A204.1 (cell line): ENCODE measurements around the gene JADE2.
"Not testable (repeated sequence)": the region's sequence is repeated elsewhere in the genome, so short reads cannot be mapped to it uniquely, and the experiment has no call there.

ENCODE experiments used
- FAIRE-seq: peaks from 2 replicates; lab custom pipeline; 2012; peaks lifted over from hg19 to GRCh38; lab: Jason Lieb, UNC

JADE2 gene

DNA sequence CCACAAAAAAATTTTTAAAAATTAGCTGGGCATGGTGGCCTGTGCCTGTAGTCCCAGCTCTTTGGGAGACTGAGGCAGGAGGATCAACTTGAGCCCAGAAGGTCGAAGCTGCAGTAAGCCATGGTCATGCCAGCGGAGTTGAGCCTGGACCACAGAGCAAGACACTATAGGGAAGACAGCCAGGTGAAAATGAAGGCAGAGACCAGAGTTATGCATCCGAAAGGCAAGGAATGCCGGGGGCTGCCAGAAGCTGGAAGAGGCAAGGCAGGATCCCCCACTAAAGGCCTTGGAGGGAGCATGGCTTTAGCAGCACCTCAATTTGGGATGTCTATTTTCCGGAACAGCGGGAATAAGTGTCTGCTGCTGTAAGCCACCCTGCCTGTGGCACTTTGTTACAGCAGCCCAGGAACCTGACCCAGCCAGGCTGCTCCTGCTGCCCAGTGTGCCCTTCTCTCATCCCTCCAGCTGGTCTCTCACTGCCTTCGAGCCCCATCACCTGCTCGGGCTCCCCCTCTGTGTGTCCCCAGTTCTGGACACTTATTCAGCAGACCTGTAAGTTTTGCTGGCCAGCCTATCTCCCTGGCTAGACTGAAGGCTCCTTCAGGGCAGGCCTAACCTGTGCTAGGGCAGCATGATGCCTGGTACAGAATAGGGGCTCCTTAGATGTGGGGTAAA lies 16.8 kb upstream of the JADE2 start:
- FAIRE-seq, result no peak

DNA sequence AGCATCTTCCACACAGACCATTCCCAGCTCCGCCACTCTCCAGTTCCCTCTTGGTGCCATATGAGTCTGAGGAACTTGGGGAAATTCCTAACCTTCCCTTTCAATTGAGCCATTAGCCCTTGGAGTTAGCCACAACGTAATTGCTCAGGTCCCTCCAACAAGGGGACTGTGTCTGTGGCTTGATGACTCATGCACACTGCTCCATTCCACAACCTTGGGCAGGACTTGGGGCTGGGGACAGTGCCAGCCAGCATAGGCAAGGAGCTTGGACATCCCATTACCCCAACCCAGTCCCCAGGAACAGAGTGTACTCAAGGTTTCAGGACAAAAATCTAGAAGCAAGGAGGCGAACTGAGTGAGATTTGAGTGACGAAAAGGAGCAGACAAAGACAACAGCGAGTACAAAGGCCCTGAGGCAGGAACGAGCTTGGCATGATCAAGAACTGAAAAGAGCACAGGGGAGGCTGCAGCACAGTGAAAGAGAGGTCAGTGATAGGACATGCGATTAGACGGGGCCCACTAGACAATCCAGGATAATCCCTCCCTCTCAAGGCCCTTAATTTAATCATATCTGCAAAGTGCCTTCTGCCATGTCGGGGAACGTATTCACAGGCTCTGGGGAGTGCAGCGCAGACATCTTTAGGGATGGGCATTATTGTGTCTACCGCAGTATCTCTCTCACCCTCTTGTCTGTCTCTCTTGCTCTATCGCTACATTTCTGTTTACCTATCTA lies 16.0 kb upstream of the JADE2 start:
- no peak for FAIRE-seq

DNA sequence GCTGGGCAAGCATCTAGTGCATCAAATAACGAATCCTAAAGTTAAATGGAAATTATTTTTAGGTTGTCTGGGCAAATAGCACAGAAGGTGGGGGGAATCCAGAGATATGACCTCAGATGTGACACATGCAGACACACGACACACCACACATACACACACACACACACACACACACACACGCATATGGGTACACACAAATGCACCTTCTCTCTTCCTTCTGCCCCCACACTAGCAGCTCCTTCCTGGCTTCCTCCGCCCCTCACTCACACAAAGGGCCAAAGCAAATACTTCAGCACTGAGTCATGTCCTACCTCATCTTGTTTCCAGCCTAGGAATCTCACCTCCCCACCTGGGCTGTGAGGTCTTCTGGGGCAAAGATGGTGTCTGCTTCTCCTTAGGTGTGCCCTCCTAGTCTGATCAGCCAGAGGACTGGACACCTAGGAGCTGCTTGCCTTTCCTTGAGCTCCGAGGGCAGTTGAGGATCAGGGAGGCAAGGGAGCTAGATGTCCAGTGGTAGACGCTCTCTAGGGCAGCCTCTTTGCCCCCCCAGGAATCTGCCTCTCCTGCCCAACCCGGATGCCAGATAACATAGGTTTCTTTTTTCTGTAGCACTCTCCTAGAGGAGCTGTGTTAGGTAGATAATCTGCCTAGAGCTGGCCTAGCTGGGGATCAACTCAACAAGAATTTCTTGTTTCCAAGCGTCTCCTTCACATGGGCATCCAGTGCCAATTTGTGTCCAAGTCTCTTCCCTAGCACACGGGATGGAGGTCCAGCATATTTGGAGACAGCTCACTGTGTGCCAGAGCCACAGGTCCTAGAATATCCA lies 14.3 kb upstream of the JADE2 start:
- no peak for FAIRE-seq

DNA sequence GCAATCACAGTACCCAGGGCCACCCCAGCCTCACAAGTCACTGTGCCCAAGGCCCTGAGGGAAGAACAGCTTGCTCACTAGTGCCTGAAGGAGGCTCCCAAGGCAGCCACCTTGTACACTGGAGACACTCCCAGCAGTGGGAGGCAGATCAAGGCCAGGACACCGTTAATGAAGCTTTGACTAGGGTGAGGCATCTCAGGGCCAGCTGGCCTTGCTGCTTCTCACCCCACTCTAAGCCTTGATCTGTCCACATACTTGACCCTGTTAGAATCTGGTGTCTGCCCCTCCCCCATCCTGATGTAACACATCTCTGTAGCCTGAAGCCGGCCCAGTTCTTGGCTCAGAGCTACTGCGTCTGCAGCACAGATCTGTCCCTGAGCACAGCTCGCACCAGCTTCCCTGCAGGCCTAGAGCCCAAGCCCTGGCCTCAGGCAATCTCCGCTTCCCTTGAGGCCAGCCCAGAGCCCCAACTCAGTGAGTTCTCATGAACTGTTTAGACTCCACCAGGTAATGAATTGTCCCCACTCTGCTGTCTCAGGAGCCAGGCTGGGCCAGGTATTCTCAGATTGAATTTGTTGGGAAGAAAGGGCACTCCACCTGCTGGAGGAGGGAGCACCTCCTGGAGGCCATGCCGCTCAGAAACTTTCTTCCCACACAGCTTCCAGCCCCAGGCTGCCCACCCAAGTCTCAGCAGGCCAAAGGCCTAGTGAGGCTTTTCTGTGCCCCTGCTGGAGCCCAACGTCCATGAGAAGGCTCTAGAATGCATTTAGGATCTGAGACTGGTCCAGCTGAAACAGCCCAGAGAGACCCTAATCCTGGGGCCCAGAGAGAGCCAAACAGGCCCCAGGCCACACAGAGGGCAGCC lies 13.4 kb upstream of the JADE2 start:
- FAIRE-seq, result no peak

DNA sequence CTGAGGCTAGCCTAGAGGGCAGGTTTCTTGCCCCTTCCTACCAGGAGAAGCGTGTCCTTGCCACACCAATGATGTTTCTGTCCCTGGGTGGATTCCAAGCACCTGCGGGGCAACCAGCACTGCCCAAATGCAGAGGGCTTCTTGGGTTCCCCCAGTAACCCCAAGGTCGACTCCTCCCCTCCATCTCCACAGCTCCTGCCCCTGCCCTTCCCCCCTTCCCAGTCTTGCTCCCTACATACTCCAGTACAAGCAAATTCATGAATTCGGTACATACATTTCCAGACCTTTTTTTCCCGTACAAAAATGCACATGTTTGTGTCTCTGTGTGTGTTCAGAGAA lies 12.8 kb upstream of the JADE2 start:
- no peak for FAIRE-seq

DNA sequence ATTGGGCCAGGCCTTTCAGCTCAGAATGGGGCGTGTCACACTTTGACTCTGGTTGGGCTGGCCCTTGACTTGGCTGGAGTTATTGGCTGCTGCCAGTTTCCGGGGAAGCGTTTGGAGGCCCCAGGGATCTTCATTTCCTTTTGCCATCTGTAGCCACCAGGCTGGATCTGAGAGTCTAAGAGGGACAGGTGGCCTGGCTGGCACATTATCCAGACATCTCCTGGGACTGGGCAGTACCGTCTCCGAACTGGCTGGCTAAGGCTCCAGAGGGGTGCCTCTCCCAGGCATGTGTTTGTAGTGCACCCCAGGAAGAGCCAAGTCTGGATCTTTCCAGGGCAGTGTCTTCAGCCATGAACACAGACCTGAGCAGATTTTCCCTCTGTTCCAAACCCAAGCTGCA lies 9.7 kb upstream of the JADE2 start:
- no peak for FAIRE-seq

DNA sequence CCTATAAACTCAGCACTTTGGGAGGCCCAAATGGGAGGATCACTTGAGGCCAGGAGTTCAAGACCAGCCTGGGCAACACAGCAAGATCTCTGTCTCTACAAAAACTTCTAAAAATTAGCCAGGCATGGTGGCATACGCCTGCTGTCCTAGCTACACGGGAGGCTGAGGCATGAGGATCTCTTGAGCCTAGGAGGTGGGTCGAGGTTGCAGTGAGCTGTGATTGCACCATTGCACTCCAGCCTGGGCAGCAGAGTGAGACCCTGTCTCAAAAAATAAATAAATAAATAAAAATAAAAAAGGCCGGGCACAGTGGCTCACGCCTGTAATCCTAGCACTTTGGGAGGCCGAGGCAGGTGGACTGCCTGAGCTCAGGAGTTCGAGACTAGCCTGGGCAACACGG lies 8.5 kb upstream of the JADE2 start:
- not testable (repeated sequence) for FAIRE-seq

DNA sequence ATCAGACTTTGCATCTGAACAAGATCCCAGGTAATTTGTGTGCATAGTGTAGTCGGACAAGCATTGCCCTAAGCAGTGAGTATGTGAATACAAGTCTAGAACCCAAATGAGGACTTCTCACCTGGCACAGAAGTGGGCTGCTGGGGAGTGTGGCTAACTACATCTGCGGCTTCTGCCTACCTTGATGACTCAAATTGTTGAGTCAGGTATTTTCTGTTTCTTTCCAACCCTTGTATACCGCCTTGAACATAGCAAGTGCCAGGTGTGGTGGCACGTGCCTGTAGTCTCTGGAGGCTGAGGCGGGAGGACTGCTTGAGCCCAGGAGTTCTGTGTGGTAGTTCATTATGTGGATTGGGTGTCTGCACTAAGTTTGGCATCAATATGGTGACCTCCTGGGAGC lies 7.9 kb upstream of the JADE2 start:
- no peak for FAIRE-seq

DNA sequence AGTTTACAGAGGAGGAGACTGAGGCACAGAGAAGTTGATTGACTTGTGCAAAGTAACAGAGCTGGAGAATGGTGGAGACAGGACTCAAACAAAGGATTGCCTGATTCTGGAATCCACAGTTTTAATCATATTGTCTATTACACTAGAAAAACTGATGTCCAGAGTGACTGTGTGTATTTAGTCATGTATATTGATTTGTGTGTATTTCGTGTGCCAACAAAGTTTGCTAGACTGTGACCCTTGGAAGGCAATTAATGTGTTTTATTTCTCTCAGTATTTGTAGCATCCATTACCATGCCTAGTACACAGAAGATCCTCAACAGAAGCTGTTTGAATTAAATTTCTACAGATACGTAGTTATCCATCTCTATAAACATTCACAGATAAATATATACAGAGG lies 5.5 kb upstream of the JADE2 start:
- no peak for FAIRE-seq

DNA sequence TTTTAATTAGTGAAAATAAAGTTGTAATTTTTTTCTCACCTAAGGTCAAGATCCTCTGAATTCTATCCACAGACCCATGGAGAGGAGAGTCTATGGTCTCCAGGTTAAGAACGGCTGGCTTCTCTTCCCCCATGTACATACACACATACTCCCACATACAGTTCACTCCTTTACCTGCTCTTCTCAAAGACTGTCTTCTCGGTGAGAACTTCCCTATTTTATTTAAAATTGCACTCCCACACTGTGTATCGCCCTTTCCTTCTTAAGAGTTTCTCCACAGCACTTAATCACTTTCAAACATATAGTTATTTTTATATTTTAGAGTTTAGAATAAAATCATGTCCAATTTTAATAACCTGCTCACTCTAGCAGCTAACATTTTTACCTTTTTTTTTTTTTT lies 3.6 kb upstream of the JADE2 start:
- FAIRE-seq, result no peak

DNA sequence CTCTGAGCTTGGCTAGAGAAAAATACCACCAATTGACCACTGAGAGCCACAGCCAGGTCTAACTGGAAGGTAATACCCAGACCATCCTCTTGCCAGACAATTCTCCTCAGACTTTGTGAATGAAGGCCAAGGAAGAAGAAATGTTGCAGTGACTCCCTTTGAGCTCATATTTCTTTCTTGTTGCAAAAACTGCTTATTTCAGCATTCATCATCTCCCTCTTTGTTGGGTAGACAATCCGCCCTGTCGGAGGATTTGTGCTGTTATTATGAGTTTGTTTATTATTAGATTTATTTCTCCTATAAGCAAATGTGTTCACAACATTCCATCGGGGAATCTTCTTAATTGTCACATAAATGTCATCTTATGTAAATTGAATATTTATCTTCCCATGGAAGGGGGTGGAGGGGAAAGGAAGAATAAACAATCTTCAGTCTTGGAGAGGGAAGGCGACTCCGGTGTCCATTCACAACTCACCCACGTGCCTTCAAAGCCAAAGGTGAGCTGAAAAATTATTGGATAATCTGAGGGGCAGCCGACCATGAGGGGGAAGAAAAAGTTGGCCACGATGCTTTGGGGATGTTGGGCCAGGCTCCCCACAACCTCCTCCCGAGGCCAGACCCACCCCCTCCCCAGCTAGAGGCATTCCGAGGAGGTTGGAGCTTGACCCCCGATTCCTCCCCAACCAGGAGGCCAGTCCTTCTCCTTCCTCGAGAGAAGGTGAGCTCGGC lies 1.8 kb upstream of the JADE2 start:
- no peak for FAIRE-seq

DNA sequence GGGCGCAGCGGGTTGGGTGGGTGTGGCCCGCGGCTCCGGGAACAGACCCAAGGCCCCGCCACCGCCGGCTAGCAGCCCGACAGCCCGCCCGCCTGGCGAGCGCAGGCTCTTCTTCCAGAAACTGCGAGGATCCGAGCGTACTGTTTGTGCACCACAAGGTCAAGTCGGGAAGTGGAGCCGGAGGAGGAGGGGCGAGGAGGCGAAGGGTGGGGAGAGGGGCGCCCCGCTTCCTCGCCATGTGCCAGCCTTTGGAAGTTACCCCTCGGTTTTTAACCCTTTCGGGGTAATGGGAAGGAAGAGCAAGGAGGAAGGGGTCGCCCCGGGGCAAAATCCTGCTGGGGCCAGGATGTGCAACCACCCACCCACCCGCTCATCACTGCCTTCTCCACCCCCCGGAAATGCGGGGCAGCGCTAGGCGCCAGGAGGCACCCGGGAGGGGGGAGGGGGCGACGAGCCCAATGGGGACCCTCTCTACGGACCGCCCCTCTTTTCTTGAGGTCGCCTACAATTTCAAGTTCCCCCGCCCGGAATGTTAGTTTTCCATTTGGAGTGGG lies 1.1 kb upstream of the JADE2 start:
- no peak for FAIRE-seq

DNA sequence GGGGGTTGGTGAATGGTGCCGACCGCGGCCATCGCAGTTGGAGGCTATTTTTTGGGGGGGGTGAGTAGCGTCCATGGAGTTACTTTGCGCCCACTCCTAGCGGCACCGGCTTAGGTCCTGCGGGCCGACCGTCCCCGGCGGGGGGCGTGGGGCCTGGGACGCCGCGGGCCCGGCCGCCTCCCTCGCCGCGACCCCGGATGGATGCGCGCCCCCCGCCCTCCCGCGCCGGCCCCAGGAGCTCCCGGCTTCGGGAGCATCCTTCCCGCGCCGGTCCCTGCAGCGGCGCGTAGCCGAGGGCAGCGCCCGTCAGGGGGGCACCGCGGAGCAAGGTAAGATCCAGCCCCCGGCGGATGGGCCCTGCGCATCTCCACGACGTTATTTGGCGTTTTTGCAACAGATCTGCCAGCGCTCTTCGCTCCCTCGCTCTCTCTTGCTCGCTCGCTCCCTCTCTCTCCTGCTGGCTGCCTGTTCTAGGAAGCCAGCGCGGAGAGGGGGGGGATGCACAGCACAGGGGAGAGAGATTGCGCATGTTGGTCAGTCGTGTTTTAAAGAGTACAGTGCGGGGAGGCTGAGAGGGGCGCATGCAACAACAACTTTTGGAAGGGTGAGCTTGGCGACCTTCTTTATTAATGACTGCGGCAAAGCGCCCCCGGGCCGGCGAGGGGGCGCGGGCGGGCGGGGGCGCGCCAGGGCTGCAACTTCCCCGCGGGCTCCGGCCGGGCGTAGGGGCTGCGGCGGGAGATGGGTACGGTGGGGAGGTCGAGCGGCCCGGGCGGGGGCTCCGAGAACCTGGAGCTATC lies 413 bp downstream of the JADE2 start:
- FAIRE-seq, result no peak

DNA sequence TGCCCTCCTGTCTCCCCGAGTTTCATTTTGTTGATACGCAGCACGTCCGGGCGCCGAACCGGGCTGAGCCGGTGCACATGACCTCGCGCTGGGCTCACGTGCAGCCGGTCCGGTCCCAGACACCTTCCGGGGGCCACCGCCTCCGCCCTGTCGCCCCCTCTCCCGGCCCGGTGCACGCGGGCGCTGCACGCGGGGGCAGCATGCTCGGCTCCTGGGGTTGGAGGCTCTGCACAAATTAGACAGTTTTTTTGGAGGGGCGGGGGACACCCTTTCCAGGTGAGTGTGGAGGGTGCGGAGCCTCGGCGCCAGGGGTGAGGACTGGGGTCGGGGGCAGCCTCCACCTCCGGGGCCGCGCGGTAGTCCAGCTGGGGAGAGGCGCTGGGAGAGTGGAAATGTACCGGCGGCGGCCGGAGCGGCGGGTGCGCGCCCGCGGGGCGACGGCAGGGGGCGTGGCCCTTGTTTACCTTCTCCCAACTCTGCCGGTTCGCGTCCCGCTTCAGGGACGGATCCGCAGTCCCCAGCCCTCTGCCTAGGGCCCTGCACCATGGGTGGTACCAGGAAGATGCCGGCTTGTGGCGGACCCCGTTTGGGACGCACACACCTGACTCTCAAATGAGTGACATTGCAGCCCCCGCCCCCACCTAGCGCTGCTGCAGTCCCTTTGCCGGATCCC lies 1.1 kb downstream of the JADE2 start:
- no peak for FAIRE-seq

DNA sequence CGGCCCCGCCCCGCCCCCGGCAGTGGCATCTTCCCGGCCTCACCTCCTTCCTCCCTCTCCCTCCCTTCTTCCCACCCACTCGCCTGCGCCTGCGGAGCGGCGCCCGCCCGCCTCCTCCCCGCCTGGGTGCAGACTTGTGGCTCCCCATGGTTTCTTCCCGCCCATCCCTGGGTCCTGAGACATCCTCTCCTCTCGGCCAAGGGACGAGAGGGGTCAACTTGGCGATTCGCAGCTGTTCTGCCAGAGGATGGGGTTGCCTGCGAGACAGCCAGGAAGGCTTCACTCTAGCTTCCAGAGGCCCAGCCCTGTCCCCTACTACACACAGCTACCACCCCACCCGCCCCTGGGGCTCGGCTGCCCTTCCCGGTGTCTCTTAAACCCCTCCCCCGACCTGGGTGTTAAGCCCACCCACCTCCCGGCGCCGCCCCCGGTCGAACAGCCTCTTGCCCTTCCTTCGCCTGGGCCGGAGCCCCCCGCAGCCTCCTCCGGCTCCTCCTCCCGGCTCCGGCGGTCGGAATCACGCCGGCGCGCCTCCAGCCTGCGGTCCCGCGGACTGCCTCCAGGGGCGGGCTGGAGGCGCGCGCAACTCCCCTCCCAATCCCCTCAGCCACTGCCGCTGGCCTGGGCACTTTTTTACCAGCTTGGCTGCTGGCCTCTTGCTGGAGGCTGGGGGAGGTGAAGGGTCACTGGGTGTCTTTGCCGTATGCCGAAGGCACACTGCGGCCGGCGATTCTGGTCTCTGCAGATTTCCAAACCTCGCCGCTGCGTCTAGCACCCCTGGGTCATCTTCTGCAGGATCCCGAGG lies 1.9 kb downstream of the JADE2 start:
- FAIRE-seq, result no peak

DNA sequence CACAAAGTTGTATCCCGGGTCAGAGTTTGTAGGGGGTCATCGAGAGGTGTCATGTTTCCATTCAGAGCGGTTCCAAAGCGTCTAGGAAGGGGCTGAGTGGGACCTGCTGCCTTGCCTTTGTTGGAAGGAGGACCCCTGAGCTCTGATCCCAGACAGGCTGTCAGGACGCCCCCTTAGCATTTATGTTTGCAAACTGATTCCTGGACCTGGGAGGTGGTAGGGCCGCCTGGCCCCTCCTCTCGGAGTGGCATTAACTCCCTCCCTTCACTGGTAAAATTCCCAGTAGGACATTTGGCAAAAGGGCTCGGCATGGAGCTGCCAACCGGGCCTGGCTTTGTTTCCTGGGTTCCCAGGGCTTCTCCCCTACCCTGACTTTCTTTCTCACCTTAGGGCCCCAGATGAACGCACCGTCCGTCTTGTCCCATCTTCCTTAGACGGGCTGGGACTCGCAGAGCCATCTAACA lies 2.5 kb downstream of the JADE2 start:
- FAIRE-seq, result no peak

DNA sequence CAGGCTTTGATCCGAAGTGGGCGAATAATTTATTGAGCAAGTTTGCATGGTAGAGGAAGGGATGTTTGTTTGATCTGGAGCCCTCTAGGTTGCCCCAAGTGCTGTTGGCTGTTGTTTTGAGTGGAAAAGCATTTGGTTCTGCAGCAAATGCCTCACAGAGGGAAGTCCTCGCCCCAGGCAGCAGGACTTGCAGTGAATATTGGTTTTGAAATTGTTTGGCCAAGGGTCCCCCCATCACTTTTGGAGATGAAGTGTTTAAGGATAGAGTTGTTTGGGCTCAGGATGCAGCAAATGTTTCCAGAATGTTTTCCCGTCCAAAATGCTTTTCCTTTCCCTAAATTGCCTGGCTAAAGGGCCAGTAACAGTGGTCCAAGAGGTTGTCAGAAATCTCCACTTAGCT lies 3.1 kb downstream of the JADE2 start:
- FAIRE-seq, result no peak

DNA sequence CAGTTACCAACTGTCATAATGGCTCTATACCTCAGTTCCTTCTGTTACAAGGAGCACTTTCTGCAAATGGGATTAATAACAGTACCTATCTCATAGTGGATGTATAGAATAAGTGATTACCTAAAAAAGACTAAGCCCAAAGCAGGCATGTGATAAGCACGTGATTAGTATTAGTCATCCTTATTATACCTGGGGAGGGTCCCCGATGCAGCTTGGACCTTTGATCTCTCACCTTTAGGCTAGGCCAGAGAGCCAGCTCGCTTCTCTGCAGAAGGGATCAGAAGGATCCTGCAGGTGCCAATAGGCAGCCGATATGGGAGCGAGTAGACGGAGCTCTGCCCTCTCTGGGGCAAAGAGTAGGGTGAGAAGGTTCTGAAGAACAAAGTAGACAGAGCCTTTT lies 4.0 kb downstream of the JADE2 start:
- FAIRE-seq, result no peak
